Stimulated activated CD4-positive, alpha-beta T cell treated with anti-CD3 and anti-CD28 coated beads, Interleukin-2, amount 100 ng/mL, for 24 hours (primary cell): Measurements from ENCODE around the gene GON4L.
"Not testable (repeated sequence)": the region's sequence is repeated elsewhere in the genome, so short reads cannot be mapped to it uniquely, and the experiment has no call there.

ENCODE experiments used
- DNase-seq, 2 donors: peaks; one replicate each; pipeline ENCODE4 v3.0.0-alpha.2; 2020

Gene GON4L

DNA sequence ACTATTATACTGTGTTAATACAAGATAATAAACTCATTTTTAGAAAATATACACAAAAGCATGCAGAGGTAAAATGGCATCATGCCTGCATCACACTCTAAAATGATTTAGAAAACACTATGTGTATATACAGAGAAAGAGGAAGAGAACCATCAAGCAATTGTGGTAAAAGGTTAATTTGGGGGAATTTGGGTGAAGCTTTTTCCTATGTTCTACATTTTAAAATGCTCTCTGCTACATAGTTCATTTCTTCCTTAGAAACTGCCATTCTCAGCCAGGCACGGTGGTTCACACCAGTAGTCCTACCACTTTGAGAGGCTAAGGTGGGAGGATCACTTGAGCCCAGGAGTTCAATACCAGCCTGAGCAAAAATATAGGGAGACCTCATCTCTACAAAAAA is 44.1 kb downstream of the GON4L start:
- DNase-seq = no peak

DNA sequence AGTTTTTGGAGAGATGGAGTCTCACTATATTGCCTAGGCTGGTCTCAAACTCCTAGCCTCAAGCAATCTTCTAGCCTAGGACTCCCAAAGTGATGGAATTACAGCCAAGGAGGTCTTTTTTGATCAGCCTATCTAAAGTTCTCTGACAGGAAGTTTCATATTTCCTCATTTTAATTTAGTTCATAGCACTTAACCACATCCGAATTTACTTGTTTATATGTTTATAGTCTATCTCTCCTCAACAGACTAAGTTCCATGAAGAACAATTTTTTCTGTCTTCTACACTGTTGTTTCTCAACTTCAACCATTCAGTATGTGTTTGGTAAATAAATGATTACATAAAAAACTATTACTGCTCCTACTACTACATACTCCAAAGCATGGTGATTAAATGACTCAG is 47.9 kb downstream of the GON4L start:
- no peak for DNase-seq

DNA sequence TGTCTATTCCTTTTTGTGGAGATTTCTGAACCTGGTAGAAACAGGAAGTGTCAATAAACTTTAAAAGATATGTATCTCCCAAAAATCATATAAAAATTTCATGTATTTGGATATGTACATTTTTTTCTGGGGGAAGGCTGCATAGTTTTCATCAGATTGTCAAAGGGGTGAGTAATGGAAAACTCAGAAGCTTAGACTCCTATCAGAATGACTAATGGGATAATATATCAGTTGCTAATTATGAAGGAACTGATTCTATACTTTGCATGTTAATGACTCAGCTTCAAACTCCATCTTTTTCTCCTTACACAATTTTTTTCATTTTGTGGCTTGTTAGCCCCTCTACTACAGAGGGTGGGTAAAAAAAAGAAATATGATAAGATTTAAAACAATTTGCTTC is 55.9 kb downstream of the GON4L start:
- no peak for DNase-seq

DNA sequence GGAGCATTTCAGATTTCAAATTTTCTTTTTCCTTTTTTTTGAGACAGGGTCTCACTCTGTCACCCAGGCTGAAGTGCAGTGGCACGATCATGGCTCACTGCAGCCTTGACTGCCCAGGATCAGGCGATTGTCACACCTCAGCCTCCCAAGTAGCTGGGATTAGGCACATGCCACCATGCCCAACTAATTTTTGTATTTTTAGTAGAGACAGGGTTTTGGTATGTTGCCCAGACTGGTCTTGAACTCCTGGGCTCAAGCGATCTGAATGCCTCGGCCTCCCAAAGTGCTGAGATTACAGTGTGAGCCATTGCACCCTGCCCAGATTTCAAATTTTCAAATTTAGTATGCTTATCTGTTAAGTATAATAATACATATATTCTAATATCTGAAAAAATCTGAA is 61.4 kb downstream of the GON4L start:
- DNase-seq = not testable (repeated sequence)

DNA sequence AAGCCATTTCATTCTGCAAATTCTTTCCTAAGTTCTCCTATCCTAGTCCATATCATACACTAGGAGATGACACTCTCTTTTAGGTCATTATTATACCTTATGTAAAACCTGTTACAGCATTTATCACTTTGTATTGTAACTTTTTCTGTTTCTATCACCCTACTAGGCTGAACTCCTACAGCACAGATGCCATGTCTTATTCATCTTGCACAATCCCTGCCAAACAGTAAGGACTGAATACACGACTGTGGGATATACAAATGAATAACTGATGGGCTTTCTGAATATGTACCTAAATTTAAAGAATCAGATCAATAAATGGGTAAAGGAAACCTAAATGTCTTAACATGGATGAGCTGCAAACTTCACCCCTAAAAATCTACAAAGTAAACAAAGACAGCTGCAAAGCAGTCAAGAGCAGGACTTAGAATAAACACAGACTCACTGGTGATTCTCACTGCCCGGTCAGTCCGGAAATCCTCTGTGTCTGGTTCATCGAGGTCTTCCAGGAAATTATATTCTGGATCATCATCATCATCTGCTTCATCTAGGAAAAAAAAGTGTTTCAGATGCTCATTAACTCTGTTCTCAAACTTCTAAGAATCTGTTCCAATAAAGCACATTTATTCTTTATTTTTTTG is 62.3 kb downstream of the GON4L start:
- DNase-seq = no peak

DNA sequence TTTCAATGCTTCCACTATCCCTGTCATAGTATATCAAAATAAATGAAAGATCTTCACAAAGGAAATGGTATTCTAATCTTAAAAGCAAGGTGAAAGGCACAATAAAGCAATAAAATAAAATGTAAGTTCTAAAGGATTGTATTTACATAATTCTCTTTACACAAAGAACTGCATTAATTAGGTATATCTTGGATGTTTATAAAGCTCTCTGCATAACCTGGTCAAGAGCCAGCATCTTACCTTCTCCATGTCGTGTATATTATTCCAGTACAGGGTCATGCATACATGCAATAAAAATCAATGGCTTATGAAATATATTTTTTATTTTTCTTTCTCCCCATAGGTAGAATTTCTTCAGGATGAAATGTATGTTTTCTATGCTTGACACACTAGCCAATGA is 63.8 kb downstream of the GON4L start:
- DNase-seq = no peak

DNA sequence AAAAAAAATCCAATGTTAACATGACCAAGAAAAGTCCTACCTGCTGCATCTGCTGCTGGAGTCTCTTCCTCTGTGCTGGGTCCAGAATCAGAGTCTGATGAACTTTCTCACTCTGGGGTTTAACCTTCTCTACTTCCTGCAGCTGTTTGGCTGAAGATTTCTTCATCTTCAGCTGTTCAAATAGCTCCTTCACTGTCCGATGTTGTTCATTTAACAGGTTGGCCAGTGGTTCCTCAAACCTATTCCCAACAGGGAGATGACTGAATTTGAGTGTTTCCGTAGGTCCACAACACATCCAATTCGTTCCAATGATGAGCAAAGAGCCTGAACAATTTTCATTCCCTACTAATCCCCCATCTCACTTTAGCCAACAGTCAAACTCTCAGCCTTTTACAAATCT is 79.4 kb downstream of the GON4L start:
- DNase-seq = no peak

DNA sequence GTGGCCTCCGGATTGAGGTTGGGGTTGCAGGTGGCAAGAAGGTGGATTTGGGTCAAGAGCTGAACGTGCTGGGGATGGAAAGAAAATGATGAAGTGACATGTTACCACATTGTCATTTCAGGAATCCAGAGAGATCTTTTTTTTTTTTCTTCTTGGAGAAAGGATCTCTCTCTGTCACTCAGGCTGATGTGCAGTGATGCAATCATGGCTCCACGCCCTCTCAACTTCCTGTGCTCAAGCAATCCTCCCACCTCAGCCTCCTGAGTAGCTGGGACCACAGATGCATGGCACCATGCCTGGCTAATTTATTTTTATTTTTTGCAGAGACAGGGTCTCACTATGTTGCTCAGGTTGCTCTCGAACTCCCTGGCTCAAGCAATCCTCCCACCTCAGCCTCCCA is 80.6 kb downstream of the GON4L start:
- no peak for DNase-seq

DNA sequence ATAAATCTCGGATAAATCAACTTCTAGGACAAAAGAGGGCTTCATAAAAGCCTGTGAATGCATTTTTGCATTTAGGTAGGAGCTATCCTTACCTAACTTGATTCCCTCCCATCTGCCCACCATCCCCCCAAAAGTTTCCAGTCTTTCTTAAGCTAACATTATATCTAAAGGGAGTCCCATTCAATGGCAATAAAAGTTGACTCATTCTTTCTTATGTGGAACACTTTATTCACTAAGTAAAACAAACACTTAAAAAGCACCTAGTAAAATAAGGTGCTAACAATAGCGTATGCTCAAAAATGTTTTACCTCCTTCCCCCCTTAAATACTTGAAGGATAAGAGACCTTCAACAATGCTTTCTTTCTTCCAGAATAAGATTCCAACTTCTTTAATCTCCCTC is 83.8 kb downstream of the GON4L start:
- DNase-seq = no peak

DNA sequence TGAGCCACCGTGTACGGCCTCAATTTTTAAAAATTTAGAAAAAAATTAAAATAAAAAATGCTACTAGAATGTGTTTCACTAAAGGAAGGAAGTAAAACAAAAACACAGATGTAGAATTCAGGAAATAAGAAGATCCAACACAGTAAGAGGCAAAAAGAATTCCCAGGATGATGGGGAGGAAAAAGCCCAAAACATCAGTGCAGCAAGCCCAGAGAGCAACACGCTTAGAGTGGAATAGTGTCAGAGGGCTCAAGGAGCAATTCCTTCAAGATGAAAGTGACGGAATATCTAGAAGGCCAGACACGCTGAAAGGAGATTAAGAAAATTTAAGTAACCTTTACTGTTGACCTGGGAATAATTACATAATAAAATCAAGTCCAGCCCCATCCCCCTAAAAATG is 87.8 kb downstream of the GON4L start:
- DNase-seq = no peak

DNA sequence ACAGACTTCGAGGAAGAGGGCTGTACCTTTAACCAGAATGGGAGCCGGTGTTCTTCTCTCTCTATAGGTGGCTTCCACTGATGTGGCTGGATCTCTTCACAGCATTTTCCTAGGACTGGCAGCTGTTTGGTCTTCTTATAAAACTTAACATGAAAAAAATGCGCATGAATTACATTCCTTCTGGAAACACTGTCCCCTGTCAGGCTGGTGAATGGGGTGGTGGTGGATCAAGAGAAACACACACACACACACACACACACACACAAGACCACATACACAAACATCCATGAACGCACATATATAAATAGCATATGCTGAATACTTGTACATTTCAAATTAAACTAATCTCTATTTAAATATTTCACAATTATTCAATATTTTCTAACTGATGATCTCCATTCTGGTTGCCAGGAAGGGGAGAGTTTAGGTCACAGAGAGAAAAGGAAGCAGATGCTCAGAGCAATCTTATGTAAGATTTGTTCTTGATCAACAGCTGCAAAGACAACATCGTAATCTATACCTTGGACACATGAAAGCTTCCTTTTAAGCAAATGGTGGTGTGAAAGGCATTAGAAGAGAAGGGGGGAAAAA is 89.5 kb downstream of the GON4L start:
- DNase-seq = not testable (repeated sequence)

DNA sequence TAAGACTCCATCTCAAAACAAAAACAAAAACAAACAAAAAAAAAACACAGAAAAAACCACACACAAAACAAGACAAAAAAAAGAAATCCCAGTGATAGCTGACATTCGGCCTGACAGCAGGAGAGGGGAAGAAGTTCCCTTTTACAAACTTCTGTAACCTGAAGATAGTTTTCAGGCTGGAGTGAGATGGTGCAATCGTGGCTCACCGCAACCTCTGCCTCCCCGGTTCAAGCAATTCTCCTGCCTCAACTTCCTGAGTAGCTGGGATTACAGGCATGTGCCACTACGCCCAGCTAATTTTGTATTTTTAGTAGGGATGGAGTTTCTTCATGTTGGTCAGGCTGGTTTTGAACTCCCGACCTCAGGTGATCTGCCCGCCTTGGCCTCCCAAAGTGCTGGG is 93.0 kb downstream of the GON4L start:
- not testable (repeated sequence) for DNase-seq

DNA sequence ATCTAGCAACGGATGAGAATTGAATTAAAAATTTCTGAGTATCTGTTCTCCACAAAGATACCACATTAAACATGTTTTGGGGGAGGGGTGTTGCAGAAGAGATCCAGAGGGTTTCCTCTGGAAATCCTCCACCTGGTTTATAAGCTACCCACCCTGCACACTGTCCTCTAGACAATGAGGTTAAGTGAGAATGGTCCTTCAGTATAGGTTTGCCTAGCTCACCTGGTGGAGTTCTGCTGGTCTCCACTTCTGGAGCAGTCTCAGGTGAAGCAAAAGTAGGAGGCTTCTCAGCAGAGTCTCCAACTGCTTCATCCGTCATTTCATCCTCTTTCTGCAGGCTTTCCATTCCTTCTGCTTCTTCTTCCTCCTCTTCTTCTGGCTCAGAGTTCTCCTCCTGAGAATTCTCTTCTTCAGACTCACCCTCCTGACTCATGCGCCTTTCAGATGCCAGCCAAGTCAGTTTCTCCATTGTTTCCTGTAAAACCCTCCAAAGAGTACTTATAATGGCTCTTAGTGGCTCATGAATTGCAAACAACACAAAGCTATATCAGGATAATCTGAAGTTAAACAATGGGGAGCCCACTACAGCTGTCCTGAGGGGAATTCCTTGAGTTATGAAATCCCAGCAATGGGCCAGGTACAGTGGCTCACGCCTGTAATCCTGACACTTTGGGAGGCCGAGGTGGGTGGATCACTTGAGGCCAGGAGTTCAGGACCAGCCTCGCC is 93.8 kb downstream of the GON4L start:
- not testable (repeated sequence) for DNase-seq

DNA sequence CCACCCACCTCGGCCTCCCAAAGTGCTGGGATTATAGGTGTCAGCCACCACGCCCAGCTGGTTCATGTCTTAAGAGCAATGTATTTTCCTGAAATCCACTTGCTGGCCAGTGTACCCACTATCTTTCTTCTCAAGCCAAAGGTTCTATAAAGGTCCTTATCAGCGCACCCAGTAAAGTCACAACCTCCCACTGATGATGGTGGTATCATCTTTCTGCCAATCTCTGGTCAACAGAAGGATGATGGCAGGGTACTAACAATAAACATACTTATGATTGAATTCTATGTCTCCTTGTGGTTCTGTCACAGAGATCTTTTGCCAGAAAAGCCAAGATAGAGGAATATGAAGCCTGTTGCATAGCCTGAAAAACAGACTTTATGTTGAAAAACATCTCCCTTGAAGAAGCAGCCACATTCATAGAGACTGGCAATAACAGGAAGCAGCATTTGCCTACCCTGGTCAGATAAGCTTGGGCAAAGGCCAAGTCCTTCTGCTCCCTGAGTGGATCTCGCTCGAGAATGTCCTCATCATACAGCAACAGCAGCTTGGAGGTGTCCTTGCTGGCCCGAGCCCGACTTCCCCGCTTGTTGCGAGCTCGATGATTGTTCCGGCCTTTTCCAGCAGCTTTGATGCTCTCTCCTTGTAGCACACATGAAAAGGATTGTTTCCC is 95.1 kb downstream of the GON4L start:
- DNase-seq = no peak

DNA sequence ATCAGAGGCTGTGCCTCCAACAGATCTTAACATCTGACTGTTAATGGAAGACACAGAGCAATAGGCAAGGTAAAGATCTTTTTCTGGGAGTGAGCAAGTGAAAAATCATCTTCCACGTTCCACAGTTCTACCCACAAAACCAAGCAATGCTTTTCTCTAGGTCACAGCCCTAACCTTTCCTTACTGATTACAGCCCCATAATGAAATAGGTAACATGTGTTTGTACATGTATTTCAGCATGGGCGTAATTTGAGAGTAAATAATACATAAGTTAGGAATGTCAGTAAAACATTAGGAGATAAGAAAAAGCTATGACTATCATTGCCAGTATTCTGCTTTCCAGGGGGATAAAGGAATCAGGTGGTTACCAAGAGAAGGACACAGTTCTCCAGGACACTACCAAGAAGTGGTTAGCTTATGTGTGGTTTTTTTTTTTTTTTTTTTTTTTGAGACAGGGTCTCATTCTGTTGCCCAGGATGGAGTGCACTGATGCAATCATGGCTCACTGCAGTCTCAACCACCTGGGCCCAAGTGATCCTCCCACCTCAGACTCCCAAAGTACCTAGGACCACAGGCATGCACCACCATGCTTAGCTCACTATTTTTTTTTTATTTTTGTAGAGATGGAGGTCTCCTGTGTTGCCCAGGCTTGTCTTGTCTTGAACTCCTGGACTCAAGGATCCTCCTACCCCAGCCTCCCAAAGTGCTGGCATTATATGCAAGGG is 96.1 kb downstream of the GON4L start:
- no peak for DNase-seq

DNA sequence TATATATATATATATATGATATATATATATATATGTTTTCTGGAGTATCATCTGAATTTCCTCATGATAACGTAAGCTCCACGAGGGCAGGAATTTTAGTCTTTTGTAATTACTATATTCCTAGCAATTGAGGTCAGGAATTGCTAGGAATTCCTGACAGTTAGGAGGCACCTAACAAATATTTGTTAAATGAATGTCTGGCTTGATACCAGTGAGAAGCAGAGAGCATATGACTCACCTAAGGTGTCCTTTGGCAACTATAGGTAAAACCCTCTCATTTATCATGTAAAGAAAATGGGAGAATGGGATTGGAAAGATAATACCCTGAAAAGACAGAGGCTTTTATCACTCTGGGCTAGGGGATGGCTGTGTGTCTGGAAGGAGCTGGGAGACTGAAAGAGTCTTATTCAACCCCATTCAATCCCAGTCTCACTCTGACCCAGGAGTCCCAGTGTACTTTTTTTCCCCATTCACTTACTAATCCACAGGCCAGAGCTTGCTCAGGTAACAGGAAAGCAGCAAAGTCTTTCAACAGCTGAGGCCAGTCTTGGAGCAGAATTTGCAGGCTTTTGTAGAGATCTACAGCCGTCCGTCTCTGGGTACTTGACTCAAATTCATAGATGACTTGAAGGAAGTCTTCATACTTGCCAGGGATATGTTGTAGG is 96.9 kb downstream of the GON4L start:
- no peak for DNase-seq

DNA sequence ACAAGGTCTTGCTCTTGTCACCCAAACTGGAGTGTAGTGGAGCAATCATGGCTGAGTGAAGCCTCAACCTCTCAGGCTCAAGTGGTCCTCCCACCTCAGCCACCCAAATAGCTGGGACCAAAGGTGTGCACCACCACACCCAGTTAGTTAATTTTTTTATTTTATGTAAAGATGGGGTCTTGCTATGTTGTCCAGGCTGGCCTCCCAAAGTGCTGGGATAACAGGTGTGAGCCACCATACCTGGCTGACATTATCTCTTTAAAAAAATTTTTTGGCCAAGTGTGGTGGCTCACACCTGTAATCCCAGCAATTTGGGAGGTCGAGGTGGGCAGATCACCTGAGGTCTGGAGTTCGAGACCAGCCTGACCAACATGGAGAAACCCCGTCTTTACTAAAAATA is 98.0 kb downstream of the GON4L start:
- not testable (repeated sequence) for DNase-seq

DNA sequence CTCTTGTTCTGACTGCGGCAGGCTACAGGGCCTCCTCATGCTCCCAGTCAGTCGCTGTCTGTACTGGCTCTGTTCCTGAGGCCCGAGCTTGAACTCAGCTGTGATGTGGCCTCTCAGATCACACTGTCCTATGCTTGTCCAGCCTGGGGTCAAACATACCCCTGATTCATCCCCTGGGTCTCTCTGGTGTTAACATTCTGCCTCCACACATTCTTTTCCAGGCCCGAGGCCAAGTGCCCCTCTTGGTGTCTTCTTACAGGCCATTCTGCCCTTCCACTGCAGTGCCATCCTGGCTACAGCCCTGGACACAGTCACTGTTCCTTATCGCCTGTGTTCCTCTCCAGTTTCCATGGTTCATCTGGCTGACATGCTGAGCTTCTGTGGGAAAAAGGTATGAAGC is 108.9 kb downstream of the GON4L start:
- DNase-seq = not testable (repeated sequence)

DNA sequence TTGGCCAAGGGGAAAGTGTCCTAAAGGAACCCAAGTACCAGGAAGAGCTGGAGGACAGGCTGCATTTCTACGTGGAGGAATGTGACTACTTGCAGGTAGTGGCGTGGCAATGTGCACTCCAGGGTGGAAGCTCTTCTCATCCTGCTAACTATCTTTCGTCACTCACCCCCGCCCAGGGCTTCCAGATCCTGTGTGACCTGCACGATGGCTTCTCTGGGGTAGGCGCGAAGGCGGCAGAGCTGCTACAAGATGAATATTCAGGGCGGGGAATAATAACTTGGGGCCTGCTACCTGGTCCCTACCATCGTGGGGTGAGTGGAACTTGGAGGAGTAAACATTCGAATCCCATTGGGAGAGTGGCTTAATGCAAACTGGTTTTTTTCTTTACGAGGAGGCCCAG is 109.4 kb downstream of the GON4L start:
- not testable (repeated sequence) for DNase-seq

DNA sequence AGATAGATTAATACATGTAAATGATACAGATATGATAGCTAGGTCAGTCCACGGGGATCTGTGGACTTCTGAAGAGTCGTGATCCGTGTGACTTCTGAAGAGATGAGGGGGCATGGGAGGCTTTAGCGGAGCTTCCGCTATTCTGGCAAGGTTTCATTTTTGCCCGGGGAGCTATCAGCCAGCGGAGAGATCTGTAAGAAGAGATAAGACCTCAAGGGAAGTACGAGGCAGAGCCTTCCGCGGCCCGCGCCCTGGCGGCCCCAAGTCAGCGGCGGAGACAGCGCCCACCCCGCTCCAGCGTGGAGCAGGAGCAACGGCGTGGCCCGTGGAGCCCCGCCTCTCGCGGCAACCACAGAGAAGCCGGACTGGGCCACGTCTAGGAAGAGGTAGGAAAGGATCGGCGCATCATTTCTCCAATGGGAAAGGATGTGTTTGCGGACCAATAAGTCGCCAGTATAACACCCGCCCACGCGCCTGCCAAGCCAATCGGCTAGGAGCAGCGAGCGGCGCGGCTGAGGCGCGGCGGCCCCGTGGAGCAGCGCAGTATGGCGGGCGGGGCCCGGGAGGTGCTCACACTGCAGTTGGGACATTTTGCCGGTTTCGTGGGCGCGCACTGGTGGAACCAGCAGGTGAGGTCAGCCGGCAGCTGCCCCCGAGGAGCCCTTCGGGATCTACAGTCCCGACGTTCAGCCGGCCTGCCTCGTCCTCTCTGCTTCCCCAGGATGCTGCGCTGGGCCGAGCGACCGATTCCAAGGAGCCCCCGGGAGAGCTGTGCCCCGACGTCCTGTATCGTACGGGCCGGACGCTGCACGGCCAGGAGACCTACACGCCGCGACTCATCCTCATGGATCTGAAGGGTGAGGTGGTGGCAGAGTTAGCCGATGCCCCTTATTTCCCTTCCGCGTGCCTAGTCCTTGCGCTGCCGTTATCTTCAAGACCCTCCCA is 111.5 kb downstream of the GON4L start:
- DNase-seq = peak; percentile 99

DNA sequence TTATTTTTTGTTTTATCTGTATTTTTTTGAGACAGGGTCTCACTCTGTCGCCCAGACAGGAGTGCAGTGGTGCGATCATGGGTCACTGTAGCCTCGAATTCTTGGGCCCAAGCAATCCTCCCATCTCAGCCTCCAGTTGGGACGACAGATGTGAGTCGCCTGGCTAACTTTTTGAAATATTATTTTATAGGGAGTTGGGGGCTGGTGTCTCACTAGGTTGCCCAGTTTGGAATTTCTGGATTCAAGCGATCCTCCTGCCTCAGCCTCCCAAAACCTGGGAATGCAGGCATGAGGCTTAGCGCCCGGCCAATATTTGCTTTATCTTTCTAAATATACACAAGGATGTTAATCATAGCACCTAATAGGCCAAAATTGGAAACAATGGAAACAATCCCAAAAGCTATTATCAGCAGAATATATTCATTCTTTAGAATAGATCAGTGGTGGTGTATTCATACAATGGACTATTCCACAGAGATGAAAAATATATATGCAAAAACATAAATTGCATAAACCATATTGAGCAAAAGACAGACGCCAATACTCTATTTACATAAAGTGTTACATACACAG is 112.2 kb downstream of the GON4L start:
- DNase-seq = no peak
